GM23338 (cell line): Measurements from ENCODE around the gene DVL2. TPM values are rescaled to one million over a fixed set of nuclear protein-coding genes. Genes with fewer than 3 reads are reported as not detected.

Experiments
- ATAC-seq: fragments of 200-7000 bp; cut with Tn5 transposase; 3 replicates; pipeline ENCODE4 v1.9.1; 2020
- DNase-seq: peaks from one replicate; pipeline ENCODE4 v3.0.0-alpha.2; 2015; ENCODE audit warnings: low spot score
- H2AFZ ChIP-seq: fragments of 200-600 bp; sonication (generic); 2 replicates; pipeline ENCODE4 v1.8.0; 2016; ENCODE audit warnings: antibody characterized with exemption, mild to moderate bottlenecking, moderate library complexity
- H3F3A ChIP-seq: fragments of 200-600 bp; sonication (generic); replicated peaks from 2 replicates; pipeline ENCODE4 v1.8.0; 2017; ENCODE audit warnings: antibody characterized with exemption, mixed run types, low read depth
- H3K27ac ChIP-seq: fragments of 200-600 bp; sonication (generic); 2 replicates; pipeline ENCODE4 v1.6.1; 2016; ENCODE audit warnings: low read depth
- H3K27me3 ChIP-seq: fragments of 200-600 bp; sonication (generic); 2 replicates; pipeline ENCODE4 v1.8.0; 2016; ENCODE audit warnings: mild to moderate bottlenecking, mixed run types, moderate library complexity; ENCODE audit not compliant: insufficient read depth
- H3K36me3 ChIP-seq: fragments of 200-600 bp; sonication (generic); 2 replicates; pipeline ENCODE4 v1.8.0; 2016; ENCODE audit warnings: mild to moderate bottlenecking; ENCODE audit not compliant: insufficient read depth
- H3K4me1 ChIP-seq: fragments of 200-600 bp; sonication (generic); 2 replicates; pipeline ENCODE4 v1.8.0; 2016; ENCODE audit warnings: mild to moderate bottlenecking, moderate library complexity; ENCODE audit not compliant: insufficient read depth
- H3K4me2 ChIP-seq: fragments of 200-600 bp; sonication (generic); 2 replicates; pipeline ENCODE4 v1.7.1; 2017; ENCODE audit warnings: mixed run types
- H3K4me3 ChIP-seq: fragments of 200-600 bp; sonication (generic); 2 replicates; pipeline ENCODE4 v1.6.1; 2016; ENCODE audit warnings: mixed run types
- H3K79me2 ChIP-seq: fragments of 200-600 bp; sonication (generic); replicated peaks from 2 replicates; pipeline ENCODE4 v1.8.0; 2017; ENCODE audit warnings: mild to moderate bottlenecking; ENCODE audit not compliant: insufficient read depth
- H3K9me2 ChIP-seq: fragments of 200-600 bp; sonication (generic); 2 replicates; pipeline ENCODE4 v1.8.0; 2017; ENCODE audit not compliant: insufficient read depth
- H4K20me1 ChIP-seq: fragments of 200-600 bp; sonication (generic); replicated peaks from 2 replicates; pipeline ENCODE4 v1.8.0; 2017; ENCODE audit warnings: mild to moderate bottlenecking; ENCODE audit not compliant: insufficient read depth
- H3K27ac Mint-ChIP-seq: 2 replicates; pipeline ENCODE4 v1.8.0; 2020; ENCODE audit warnings: inconsistent platforms, mild to moderate bottlenecking, moderate library complexity, mixed read lengths
- H3K27me3 Mint-ChIP-seq: 3 replicates; pipeline ENCODE4 v1.8.0; 2022; ENCODE audit warnings: low read depth, mild to moderate bottlenecking, moderate library complexity, mixed read lengths, inconsistent platforms; ENCODE audit not compliant: insufficient read depth, poor library complexity
- H3K36me3 Mint-ChIP-seq: 3 replicates; pipeline ENCODE4 v1.8.0; 2021; ENCODE audit warnings: low read depth, mild to moderate bottlenecking, inconsistent platforms, moderate library complexity, mixed read lengths
- H3K4me1 Mint-ChIP-seq: 3 replicates; pipeline ENCODE4 v1.8.0; 2020; ENCODE audit warnings: mild to moderate bottlenecking, inconsistent platforms, mixed read lengths
- H3K4me3 Mint-ChIP-seq: 3 replicates; pipeline ENCODE4 v1.8.0; 2021; ENCODE audit warnings: moderate library complexity, mild to moderate bottlenecking, inconsistent platforms, mixed read lengths
- H3K9me3 Mint-ChIP-seq: 3 replicates; pipeline ENCODE4 v1.8.0; 2020; ENCODE audit warnings: moderate library complexity, mild to moderate bottlenecking, inconsistent platforms, mixed read lengths
- CTCF ChIP-seq, 2 experiments: fragments of 200-600 bp in 1 of 2; sonication (generic) in 1 of 2; conservative IDR thresholded peaks; 2 replicates each; pipeline versions ENCODE4 v1.5.1 to v1.6.1; 2016 to 2017; ENCODE audit warnings: antibody characterized with exemption in 2 of 2, low read depth in 2 of 2, mild to moderate bottlenecking in 2 of 2, moderate library complexity in 1 of 2
- ETS1 ChIP-seq: IDR thresholded peaks from 2 replicates; pipeline ENCODE4 v1.6.1; 2016; ENCODE audit warnings: antibody characterized with exemption
- JUNB ChIP-seq: IDR thresholded peaks from one replicate; pipeline ENCODE4 v1.6.1; 2016; ENCODE audit warnings: antibody characterized with exemption; ENCODE audit not compliant: unreplicated experiment
- NANOG ChIP-seq: IDR thresholded peaks from 2 replicates; pipeline ENCODE4 v1.6.1; 2016; ENCODE audit warnings: antibody characterized with exemption, borderline replicate concordance
- POLR2AphosphoS5 ChIP-seq: IDR thresholded peaks from 2 replicates; pipeline ENCODE4 v1.6.1; 2016; ENCODE audit warnings: antibody characterized with exemption, low read depth
- STAT1 ChIP-seq: IDR thresholded peaks from one replicate; pipeline ENCODE4 v1.6.1; 2016; ENCODE audit warnings: antibody characterized with exemption; ENCODE audit not compliant: unreplicated experiment
- ZNF462 ChIP-seq: fragments of 250-450 bp; sonication (Bioruptor Pico); IDR thresholded peaks from 2 replicates; pipeline ENCODE4 v1.5.0; 2020; ENCODE audit warnings: mild to moderate bottlenecking, moderate library complexity
- polyA plus RNA-seq: library from polyadenylated mRNA; unstranded; fragments of >200 nt; fragmentation: Nextera tagmentation; extraction: Ambion mirVana; gene quantifications from 2 replicates; pipeline ENCODE4 v1.2.1, GENCODE V29; 2016
- total RNA-seq: library from RNA; depleted of rRNA; stranded (reverse); fragments of >200 nt; shearing (Covaris generic); gene quantifications from 2 replicates; pipeline ENCODE4 v1.2.3, GENCODE V29; 2014

The DVL2 gene
- total and polyA plus RNA-seq, 2 experiments from 2014 or later, result 19.7 to 80.6 TPM

- TF ChIP-seq CTCF (conservative IDR thresholded peaks at IDR 0.05; ENCODE audit: low read depth in 2 of 2), result no peak
- no peak for TF ChIP-seq POLR2AphosphoS5
- TF ChIP-seq ETS1, result no peak
- no peak for TF ChIP-seq ZNF462
Measured at GRCh38 chr17:7191069-7191468, 43.2 kb downstream of the DVL2 start (continued).

- H3K4me2 ChIP-seq, result no peak overlapping the region
- no peak overlapping the region for H3K4me3 ChIP-seq
- 0 out of 2 replicates have a peak, but pooled peaks cover 5% of the 10 kb centered on the region for H3F3A ChIP-seq
- H3K27me3 ChIP-seq, result no peaks in the 10 kb centered on the region
- no peaks in the 10 kb centered on the region; the same call in 1 of the 2 replicates for H3K4me1 ChIP-seq
- H3K27ac Mint-ChIP-seq, result no peak overlapping the region
- no peak overlapping the region for H3K27ac ChIP-seq
- H3K36me3 ChIP-seq, result no peaks in the 10 kb centered on the region; the same call in 1 of the 2 replicates
- ATAC-seq (no peak), DNase-seq (no peak)
- H2AFZ ChIP-seq, result no peak overlapping the region
- peaks cover 14% of the 10 kb centered on the region for H3K27me3 Mint-ChIP-seq
- H3K79me2 ChIP-seq, result no peaks in the 10 kb centered on the region
- peaks cover 2% of the 10 kb centered on the region; the same call in 2 of the 3 replicates for H3K4me1 Mint-ChIP-seq
- no peaks in the 10 kb centered on the region for H3K9me3 Mint-ChIP-seq
- peaks cover 45% of the 10 kb centered on the region for H3K36me3 Mint-ChIP-seq
- peaks cover 7% of the 10 kb centered on the region for H4K20me1 ChIP-seq
- no peak overlapping the region for H3K4me3 Mint-ChIP-seq
- no peaks in the 10 kb centered on the region for H3K9me2 ChIP-seq
- TF ChIP-seq JUNB, result no peak
- no peak for TF ChIP-seq POLR2AphosphoS5
- no peak for TF ChIP-seq NANOG
- no peak for TF ChIP-seq STAT1
- no peak for TF ChIP-seq CTCF (conservative IDR thresholded peaks at IDR 0.05; ENCODE audit: low read depth in 2 of 2)
- TF ChIP-seq ETS1, result no peak
Measured at GRCh38 chr17:7190276-7190917, 43.9 kb downstream of the DVL2 start.
